Measurements from ENCODE around the gene CYBA.

DNA sequence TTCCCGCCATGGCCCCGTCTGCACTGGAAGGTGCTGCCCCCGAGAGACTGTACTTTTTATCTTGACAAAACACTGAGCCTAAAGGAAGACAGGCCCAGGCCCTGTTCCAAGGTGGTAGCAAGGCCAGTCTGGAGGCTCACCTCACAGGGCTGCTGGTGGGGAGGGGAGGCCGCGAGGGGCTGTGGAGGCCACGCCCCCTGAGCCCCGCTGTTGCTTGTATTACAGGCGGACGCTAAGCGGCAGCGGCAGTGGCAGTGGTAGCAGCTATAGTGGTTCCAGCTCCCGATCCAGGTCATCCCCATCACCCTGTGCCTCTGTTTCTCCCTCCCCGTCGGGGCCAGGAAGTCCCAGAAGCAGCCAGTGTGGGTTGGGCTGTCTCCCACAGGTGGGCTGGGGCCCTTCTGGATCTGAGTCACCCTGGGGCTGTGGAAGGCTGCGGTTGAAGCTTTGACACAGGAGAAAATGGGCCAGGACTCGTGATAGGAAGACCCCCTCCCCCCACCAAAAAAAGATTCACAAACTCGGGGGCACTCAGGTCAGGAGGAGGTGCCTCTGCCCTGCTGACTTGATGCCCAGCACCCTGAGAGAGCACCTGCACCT lies 25.8 kb downstream of the CYBA start:
- TF ChIP-seq, protein P1, sequence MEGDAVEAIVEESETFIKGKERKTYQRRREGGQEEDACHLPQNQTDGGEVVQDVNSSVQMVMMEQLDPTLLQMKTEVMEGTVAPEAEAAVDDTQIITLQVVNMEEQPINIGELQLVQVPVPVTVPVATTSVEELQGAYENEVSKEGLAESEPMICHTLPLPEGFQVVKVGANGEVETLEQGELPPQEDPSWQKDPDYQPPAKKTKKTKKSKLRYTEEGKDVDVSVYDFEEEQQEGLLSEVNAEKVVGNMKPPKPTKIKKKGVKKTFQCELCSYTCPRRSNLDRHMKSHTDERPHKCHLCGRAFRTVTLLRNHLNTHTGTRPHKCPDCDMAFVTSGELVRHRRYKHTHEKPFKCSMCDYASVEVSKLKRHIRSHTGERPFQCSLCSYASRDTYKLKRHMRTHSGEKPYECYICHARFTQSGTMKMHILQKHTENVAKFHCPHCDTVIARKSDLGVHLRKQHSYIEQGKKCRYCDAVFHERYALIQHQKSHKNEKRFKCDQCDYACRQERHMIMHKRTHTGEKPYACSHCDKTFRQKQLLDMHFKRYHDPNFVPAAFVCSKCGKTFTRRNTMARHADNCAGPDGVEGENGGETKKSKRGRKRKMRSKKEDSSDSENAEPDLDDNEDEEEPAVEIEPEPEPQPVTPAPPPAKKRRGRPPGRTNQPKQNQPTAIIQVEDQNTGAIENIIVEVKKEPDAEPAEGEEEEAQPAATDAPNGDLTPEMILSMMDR (conservative IDR thresholded peaks at IDR 0.05; ENCODE audit: low read length): no peak
- TF ChIP-seq EZH2phosphoT487 (IDR thresholded peaks at IDR 0.05; ENCODE audit: borderline replicate concordance, low read depth, low read length): no peak
